ENCODE data around the gene KCNN4.

The KCNN4 gene

GRCh38 chr19:43747557-43748204 is 33.1 kb downstream of the KCNN4 start:
- no peak for DNase-seq

GRCh38 chr19:43743059-43743458 is 37.7 kb downstream of the KCNN4 start:
- no peak for DNase-seq

GRCh38 chr19:43741075-43741825 is 39.5 kb downstream of the KCNN4 start:
- DNase-seq = no peak

- no peak for DNase-seq
These were observed 41.1 kb downstream of the KCNN4 start for GRCh38 chr19:43739439-43740235.

GRCh38 chr19:43738780-43739211 is 42.0 kb downstream of the KCNN4 start:
- no peak for DNase-seq

GRCh38 chr19:43735957-43736356 is 44.8 kb downstream of the KCNN4 start:
- DNase-seq = no peak

- no peak for DNase-seq
These were observed 45.8 kb downstream of the KCNN4 start for GRCh38 chr19:43735013-43735412.

GRCh38 chr19:43731846-43732245 is 48.9 kb downstream of the KCNN4 start:
- DNase-seq = peak; percentile 77

- DNase-seq = no peak
These were observed 49.4 kb downstream of the KCNN4 start for GRCh38 chr19:43731346-43731745.

- DNase-seq = no peak
These were observed 50.9 kb downstream of the KCNN4 start for GRCh38 chr19:43729919-43730318.

- DNase-seq = no peak
These were observed 53.2 kb downstream of the KCNN4 start for GRCh38 chr19:43727593-43727853.

GRCh38 chr19:43726736-43727592 is 53.8 kb downstream of the KCNN4 start:
- peak; percentile 47 for DNase-seq

GRCh38 chr19:43725468-43725867 is 55.3 kb downstream of the KCNN4 start:
- peak; percentile 79 for DNase-seq

GRCh38 chr19:43724896-43725295 is 55.9 kb downstream of the KCNN4 start:
- DNase-seq = no peak

GRCh38 chr19:43723588-43723987 is 57.2 kb downstream of the KCNN4 start:
- DNase-seq = no peak

- DNase-seq = no peak
These were observed 59.2 kb downstream of the KCNN4 start for GRCh38 chr19:43721469-43722048.

GRCh38 chr19:43720936-43721335 is 59.8 kb downstream of the KCNN4 start:
- DNase-seq = no peak

GRCh38 chr19:43719918-43720317 is 60.9 kb downstream of the KCNN4 start:
- no peak for DNase-seq

- no peak for DNase-seq
These were observed 61.4 kb downstream of the KCNN4 start for GRCh38 chr19:43719378-43719868.

- no peak for DNase-seq
These were observed 62.0 kb downstream of the KCNN4 start for GRCh38 chr19:43718627-43719377.
